Suppressor macrophage treated with lipopolysaccharide for 1 hour (primary cell): ENCODE measurements around the gene KRTAP6-3.

Source experiments
- DNase-seq, 3 donors: peaks; one replicate each; pipeline ENCODE4 v3.0.0-alpha.2; 2020 to 2022

KRTAP6-3 gene

DNA sequence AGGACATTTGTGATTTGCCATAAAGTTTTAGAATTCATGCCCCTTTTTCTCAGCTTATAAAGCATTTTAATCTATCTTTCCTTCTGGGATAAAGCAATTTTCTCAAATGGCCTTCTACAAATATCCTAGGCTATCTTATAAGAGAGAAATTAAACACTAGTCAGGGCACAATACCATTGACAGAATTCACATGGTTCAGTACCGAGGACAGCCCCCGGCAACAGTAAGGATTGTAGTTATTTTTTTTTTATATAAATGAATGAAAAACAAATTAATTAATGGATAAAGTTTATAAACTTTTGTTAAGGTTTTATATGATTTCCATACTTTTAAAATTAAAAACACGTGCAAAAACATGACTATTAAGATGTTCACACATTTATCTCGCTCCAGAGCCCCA is 35.9 kb downstream of the KRTAP6-3 start:
- DNase-seq: no peak

DNA sequence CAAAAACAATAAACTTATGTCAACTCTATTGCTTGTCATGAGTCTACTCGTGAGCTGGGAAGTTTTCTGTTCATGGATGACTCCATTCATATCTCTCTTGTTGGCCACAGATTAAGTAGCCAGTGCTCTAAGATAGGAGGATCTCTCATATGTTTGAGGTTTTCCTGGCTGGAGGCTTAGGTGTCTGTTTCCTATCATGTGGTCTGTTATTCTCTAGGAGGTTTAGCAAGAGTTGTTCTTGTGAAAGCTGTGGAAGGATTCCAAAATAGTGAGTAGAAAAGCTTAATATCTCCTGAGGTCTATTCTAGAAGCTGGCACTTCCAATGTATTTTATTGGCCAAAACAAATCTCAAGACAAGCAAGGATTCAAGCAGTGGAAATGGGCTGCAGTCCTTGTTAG is 37.0 kb downstream of the KRTAP6-3 start:
- DNase-seq: no peak

GRCh38 chr21:30634906-30635305 is 42.7 kb downstream of the KRTAP6-3 start, which contains the start of gene KRTAP20-2:
Gene KRTAP20-2, plus strand, starts transcription at chr21:30635206. Its CDS starts 58 bp downstream, at chr21:30635264.
- DNase-seq: no peak

GRCh38 chr21:30638686-30639085 is 46.4 kb downstream of the KRTAP6-3 start:
- DNase-seq: no peak

- no peak for DNase-seq
Measured at GRCh38 chr21:30642564-30642963, 50.3 kb downstream of the KRTAP6-3 start, which contains the start of gene KRTAP20-3. Gene KRTAP20-3, plus strand, starts transcription at chr21:30642864.
